Retinal pigment epithelial cell (primary cell): ENCODE results near the gene UST.

Experiments
- DNase-seq: peaks from one replicate; pipeline ENCODE4 v3.0.0-alpha.2; 2010; ENCODE audit warnings: low read depth
- H3K4me3 ChIP-seq: 2 replicates; pipeline ENCODE4 v1.5.1; 2011; ENCODE audit warnings: mild to moderate bottlenecking, low read length, control low read depth, moderate library complexity
- TF ChIP-seq, protein P1 (sequence below): conservative IDR thresholded peaks from 2 replicates; pipeline ENCODE4 v1.5.1; 2011; ENCODE audit warnings: low read depth, low read length, control low read depth, inconsistent platforms

UST gene

DNA sequence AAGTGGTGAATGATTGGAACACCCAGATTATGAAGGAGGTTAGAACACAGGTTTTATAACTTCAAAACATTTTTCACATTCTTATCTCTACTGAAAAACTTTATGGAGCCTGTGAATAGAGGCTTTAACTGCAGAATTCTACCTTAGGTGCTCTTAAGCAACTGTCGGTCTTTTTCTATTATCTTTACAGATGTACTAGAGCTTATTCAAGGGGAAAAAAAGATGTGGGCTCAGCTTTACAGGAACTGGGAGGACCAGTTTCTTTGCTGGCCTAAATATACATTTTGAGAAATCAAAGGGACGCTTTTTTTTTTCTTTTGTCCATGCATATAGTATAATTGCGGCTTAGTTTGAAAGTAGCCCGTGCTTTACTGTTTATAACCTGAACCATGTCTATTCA, 58.9 kb downstream of the UST start:
- H3K4me3 ChIP-seq = no peak overlapping the region
- DNase-seq = no peak
- TF ChIP-seq, protein P1, sequence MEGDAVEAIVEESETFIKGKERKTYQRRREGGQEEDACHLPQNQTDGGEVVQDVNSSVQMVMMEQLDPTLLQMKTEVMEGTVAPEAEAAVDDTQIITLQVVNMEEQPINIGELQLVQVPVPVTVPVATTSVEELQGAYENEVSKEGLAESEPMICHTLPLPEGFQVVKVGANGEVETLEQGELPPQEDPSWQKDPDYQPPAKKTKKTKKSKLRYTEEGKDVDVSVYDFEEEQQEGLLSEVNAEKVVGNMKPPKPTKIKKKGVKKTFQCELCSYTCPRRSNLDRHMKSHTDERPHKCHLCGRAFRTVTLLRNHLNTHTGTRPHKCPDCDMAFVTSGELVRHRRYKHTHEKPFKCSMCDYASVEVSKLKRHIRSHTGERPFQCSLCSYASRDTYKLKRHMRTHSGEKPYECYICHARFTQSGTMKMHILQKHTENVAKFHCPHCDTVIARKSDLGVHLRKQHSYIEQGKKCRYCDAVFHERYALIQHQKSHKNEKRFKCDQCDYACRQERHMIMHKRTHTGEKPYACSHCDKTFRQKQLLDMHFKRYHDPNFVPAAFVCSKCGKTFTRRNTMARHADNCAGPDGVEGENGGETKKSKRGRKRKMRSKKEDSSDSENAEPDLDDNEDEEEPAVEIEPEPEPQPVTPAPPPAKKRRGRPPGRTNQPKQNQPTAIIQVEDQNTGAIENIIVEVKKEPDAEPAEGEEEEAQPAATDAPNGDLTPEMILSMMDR = no peak

DNA sequence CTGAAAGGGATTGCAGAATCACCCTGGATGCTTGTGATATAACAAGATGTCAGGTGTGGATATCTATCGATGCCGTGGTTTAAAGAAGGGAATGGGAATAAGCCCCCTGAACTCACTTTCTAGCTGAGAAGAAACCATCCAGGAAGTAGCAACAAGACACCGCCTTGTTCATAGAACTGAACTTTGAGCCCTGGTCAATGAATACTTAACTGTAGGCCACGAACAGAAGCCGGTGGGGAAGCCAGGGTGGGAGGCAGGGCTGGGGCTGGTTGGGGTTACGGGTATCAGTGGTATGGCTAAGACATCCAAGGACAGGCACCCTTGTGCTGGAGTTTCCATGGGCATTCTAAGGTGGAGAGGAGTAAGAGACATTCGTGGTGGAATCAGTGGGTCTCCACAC, 61.0 kb downstream of the UST start:
- no peak overlapping the region for H3K4me3 ChIP-seq
- TF ChIP-seq, protein P1 = no peak
- no peak for DNase-seq

DNA sequence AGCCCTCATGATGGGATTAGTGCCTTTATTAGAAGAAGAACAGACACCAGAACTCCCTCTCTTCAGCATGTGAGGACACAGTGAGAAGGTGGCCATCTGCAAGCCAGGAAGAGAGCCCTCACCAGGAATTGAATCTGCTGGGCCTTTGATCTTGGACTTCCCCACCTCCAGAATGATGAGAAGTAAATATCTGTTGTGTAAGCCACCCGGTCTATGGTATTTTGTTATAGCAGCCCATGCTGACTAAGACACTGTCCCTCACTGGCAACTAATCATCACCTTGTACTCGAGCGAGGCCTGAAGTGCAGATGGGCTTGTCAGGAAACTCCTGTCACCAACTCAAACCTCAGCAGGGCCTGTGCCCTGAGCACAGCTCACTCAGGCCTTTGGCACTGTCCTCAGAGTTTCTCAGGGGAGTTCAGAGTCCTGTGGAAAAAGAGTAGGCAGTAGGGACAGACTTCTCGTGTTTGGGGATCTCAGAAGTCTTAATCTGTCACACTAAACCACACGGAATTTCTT, 62.0 kb downstream of the UST start:
- TF ChIP-seq, protein P1 = no peak
- H3K4me3 ChIP-seq = no peak overlapping the region
- DNase-seq = no peak

DNA sequence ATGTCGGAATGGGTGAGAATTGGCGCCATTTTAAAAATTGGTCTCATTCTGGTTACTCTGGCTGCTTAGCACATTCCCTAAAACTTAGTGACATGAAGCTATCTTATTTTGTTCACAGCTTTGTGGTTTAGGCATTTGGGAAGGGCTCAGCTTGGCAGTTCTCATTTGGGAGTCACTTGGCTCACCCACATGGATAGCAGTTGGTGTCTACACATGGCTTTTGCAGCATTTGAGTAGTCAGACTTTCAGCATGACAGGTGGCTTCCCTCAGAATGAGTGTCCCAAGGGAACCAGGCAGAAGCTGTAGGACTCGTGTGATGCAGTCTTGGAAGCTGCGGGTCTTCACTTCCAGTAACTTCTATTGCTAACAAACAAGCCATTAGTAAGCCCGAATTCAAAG, 64.6 kb downstream of the UST start:
- no peak for DNase-seq
- no peak overlapping the region for H3K4me3 ChIP-seq
- TF ChIP-seq, protein P1 = no peak

DNA sequence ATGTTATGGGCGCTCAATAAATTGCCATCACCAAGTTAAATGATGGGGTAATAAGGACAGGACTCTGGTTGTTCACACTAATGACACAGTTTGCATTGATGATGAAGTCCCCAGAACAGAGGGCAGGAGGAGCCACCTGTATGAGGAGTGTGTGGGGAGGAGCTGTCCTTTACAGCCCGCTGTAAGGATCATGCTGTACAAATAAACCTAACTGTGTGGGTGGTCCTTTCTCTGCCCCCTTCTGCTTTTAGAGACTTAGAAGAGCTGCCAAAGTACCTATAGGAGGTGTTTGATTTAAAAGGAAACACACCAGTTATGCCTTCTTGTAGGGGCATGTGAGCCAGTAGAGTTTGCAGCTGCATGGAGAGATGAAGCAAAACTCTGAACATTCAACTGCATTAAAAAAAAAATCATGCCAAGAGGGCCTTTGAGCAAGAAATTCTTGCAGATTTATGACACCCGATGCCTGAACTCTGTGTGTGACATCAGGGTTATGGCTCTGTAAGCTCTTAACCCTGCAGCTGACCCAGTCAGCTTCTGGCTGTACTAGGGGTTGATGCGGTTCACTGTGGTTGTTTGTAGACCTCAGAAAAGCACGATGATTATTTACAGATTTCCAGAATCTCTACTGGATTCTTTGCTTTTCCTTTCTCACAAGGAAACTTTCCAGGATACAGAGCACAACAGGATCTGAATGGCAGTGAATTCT, 67.4 kb downstream of the UST start:
- no peak for DNase-seq
- H3K4me3 ChIP-seq = no peak overlapping the region

DNA sequence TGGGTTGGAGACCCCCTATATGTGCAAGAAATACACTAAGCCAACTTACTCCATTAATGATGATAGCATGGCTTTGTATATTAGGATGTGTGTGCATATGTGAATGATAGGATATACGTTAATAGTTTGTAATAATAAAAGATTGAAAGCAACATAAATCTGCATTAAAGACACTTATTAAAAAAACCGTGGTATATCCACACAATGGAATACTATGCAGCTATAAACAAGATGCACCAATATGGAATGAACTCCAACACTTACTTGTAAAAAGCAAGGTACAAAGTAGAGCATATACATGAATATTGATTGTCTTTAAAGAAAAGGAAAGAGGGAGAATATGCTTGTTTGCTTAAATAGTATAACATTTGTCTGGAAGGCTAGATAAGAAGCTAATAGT, 68.0 kb downstream of the UST start:
- DNase-seq = no peak
- TF ChIP-seq, protein P1 = no peak
- no peak overlapping the region for H3K4me3 ChIP-seq

More for the DNA sequence above, 67.4 kb downstream of the UST start:
- TF ChIP-seq, protein P1 = no peak

DNA sequence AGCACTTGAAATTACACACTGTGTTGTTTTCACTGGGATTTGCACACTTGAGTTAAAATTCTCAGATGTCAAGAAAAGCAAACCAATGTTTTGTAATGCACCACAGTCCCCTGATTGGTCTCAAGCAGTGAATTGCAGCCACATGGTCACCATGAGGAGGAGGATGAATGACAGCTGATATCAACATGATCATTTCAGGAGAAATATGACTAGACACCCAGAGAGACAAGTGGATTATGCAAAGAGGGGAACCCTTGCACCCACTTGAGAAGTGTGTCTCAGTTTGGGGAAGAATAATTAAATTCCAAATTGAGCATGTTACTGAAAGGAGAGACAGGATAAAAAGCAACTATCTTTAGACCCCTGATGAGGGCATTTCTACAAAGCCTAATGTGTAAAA, 69.3 kb downstream of the UST start:
- no peak overlapping the region for H3K4me3 ChIP-seq
- no peak for DNase-seq
- TF ChIP-seq, protein P1 = no peak
